Smooth muscle cell (in vitro differentiated cells): Measurements from ENCODE around the gene P2RY12. TPM values are rescaled to one million over a fixed set of nuclear protein-coding genes. Genes with fewer than 3 reads are reported as not detected.
A peak's percentile ranks its signal among the peaks of the same experiment; 100 is the strongest.

Source experiments
- DNase-seq: peaks from one replicate; lab custom pipeline; 2025; ENCODE audit not compliant: unreplicated experiment; lab: John Stamatoyannopoulos, UW
- H2AFZ ChIP-seq: fragments of 200-600 bp; sonication (generic); 2 replicates; pipeline ENCODE4 v1.6.0; 2016; ENCODE audit warnings: antibody characterized with exemption, low read depth, mild to moderate bottlenecking
- H3F3A ChIP-seq: fragments of 200-600 bp; sonication (generic); 2 replicates; pipeline ENCODE4 v1.6.0; 2017; ENCODE audit warnings: antibody characterized with exemption, low read depth
- H3K27ac ChIP-seq: fragments of 200-600 bp; sonication (generic); 2 replicates; pipeline ENCODE4 v1.5.1; 2016; ENCODE audit warnings: low read depth, mild to moderate bottlenecking
- H3K27me3 ChIP-seq: fragments of 200-600 bp; sonication (generic); 2 replicates; pipeline ENCODE4 v1.6.1; 2016; ENCODE audit warnings: low read depth, mild to moderate bottlenecking
- H3K36me3 ChIP-seq: fragments of 200-600 bp; sonication (generic); 2 replicates; pipeline ENCODE4 v1.5.1; 2016; ENCODE audit warnings: low read depth
- H3K4me1 ChIP-seq: fragments of 200-600 bp; sonication (generic); 2 replicates; pipeline ENCODE4 v1.5.1; 2016; ENCODE audit warnings: low read depth
- H3K4me2 ChIP-seq: fragments of 200-600 bp; sonication (generic); 2 replicates; pipeline ENCODE4 v1.6.0; 2016; ENCODE audit warnings: mild to moderate bottlenecking
- H3K4me3 ChIP-seq: fragments of 200-600 bp; sonication (generic); 2 replicates; pipeline ENCODE4 v1.5.1; 2016; ENCODE audit warnings: mild to moderate bottlenecking
- H3K79me2 ChIP-seq: fragments of 200-600 bp; sonication (generic); 2 replicates; pipeline ENCODE4 v1.6.0; 2016; ENCODE audit warnings: low read depth, mild to moderate bottlenecking
- H3K9ac ChIP-seq: fragments of 200-600 bp; sonication (generic); 2 replicates; pipeline ENCODE4 v1.6.0; 2016; ENCODE audit warnings: low read depth
- H3K9me3 ChIP-seq: fragments of 200-600 bp; sonication (generic); replicated peaks from 2 replicates; pipeline ENCODE4 v1.5.1; 2016; ENCODE audit warnings: low read depth
- H4K20me1 ChIP-seq: fragments of 200-600 bp; sonication (generic); 2 replicates; pipeline ENCODE4 v1.6.0; 2016; ENCODE audit warnings: low read depth
- WGBS: methylation state at CpG from one replicate; pipeline ENCODE4 v1.1.7; 2016; ENCODE audit warnings: low lambda C conversion rate; 5-methylcytosine and 5-hydroxymethylcytosine counted together
- polyA plus RNA-seq: library from polyadenylated mRNA; unstranded; fragments of >200 nt; fragmentation: Nextera tagmentation; extraction: Ambion mirVana; gene quantifications from 2 replicates; pipeline ENCODE4 v1.2.1, GENCODE V29; 2016
- total RNA-seq: library from RNA; depleted of rRNA; stranded (reverse); fragments of >200 nt; gene quantifications from 2 replicates; pipeline ENCODE4 v1.2.3, GENCODE V29; 2014
- TF ChIP-seq, protein P1 (sequence below): fragments of 200-600 bp; sonication (generic); IDR thresholded peaks from 2 replicates; pipeline ENCODE4 v1.5.1; 2017; ENCODE audit warnings: borderline replicate concordance, mild to moderate bottlenecking, antibody characterized with exemption; ENCODE audit not compliant: insufficient read depth, poor library complexity, severe bottlenecking

Gene P2RY12
- total and polyA plus RNA-seq, 2 experiments from 2014 or later = not detected

DNA sequence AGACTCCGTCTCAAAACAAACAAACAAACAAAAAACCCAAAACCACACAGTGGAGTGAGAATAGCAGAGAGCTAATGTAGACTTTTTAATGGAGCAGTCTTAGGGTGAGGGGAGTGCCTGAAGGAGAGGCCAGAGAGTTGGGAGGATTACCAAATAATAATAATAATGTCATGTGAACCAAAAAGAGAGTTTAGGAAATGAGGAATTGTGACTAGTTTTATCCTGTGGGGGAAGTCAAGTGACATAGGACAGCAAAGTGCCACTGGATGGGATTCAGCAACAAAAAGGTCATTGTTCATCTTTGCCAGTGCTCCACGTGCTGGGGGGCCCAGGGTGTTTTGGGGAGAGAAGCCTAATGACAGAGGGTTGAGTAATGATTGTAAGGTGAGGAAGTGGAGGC is 80.8 kb downstream of the P2RY12 start:
- H3K9me3 ChIP-seq = no peaks in the 10 kb centered on the region
- peaks cover 8% of the 10 kb centered on the region for H4K20me1 ChIP-seq
- H3K4me1 ChIP-seq = peaks cover 11% of the 10 kb centered on the region
- no peak overlapping the region for H2AFZ ChIP-seq
- H3K79me2 ChIP-seq = no peaks in the 10 kb centered on the region
- TF ChIP-seq, protein P1, sequence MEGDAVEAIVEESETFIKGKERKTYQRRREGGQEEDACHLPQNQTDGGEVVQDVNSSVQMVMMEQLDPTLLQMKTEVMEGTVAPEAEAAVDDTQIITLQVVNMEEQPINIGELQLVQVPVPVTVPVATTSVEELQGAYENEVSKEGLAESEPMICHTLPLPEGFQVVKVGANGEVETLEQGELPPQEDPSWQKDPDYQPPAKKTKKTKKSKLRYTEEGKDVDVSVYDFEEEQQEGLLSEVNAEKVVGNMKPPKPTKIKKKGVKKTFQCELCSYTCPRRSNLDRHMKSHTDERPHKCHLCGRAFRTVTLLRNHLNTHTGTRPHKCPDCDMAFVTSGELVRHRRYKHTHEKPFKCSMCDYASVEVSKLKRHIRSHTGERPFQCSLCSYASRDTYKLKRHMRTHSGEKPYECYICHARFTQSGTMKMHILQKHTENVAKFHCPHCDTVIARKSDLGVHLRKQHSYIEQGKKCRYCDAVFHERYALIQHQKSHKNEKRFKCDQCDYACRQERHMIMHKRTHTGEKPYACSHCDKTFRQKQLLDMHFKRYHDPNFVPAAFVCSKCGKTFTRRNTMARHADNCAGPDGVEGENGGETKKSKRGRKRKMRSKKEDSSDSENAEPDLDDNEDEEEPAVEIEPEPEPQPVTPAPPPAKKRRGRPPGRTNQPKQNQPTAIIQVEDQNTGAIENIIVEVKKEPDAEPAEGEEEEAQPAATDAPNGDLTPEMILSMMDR = no peak
- H3K27ac ChIP-seq = peak overlapping the region; percentile 79
- 84% methylated on average over 2 of the region's 2 CpGs for WGBS
- no peak for DNase-seq
- H3K36me3 ChIP-seq = no peaks in the 10 kb centered on the region
- no peak overlapping the region for H3K9ac ChIP-seq
- H3K27me3 ChIP-seq = no peaks in the 10 kb centered on the region
- H3K4me3 ChIP-seq = no peak overlapping the region
- no peak overlapping the region for H3K4me2 ChIP-seq
- H3F3A ChIP-seq = no peaks in the 10 kb centered on the region

GRCh38 chr3:151301787-151302186 is 82.8 kb downstream of the P2RY12 start:
- no peak for DNase-seq
- H3K4me1 ChIP-seq = peaks cover 11% of the 10 kb centered on the region
- no peak overlapping the region for H3K9ac ChIP-seq
- no peaks in the 10 kb centered on the region for H3F3A ChIP-seq
- WGBS = 76% methylated on average over 3 of the region's 3 CpGs
- no peak overlapping the region for H3K27ac ChIP-seq
- no peaks in the 10 kb centered on the region for H3K27me3 ChIP-seq
- H3K9me3 ChIP-seq = no peaks in the 10 kb centered on the region
- no peaks in the 10 kb centered on the region for H3K36me3 ChIP-seq
- H3K79me2 ChIP-seq = no peaks in the 10 kb centered on the region
- no peak overlapping the region for H3K4me2 ChIP-seq
- H3K4me3 ChIP-seq = no peak overlapping the region
- TF ChIP-seq, protein P1 = no peak
- no peak overlapping the region for H2AFZ ChIP-seq
- H4K20me1 ChIP-seq = peaks cover 8% of the 10 kb centered on the region

- Histone ChIP-seq H2AFZ (no peak overlapping the region), H4K20me1 (peaks cover 8% of the 10 kb centered on the region), H3F3A (no peaks in the 10 kb centered on the region), H3K4me1 (peaks cover 9% of the 10 kb centered on the region), H3K9me3 (no peaks in the 10 kb centered on the region), H3K9ac (no peak overlapping the region), H3K27ac (no peak overlapping the region), H3K4me3 (no peak overlapping the region), H3K79me2 (no peaks in the 10 kb centered on the region), H3K4me2 (no peak overlapping the region), H3K36me3 (no peaks in the 10 kb centered on the region), H3K27me3 (no peaks in the 10 kb centered on the region)
- 88% methylated on average over 1 of the region's 1 CpG for WGBS
- no peak for DNase-seq
- TF ChIP-seq, protein P1 = no peak
Measured at GRCh38 chr3:151300539-151300938, 84.0 kb downstream of the P2RY12 start.

DNA sequence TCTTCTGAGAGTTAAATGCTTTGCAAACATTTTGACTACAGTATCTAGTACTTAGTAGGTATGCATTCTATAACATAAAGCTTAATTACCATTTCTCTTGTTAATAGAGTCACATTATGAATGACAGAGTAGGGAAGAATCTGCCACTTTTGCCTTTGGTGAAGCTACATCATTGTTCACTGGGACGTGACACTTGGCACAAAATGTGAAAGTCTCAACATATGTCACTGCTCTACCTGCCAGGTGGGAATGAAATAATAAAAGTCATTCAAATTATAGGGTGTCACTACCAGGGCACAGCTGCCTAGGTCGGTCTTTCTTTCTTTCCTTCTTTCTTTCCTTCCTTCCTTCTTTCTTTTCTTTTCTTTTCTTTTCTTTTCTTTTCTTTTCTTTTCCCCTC is 85.5 kb downstream of the P2RY12 start:
- Histone ChIP-seq H2AFZ (no peak overlapping the region), H3K79me2 (no peaks in the 10 kb centered on the region), H3K9me3 (no peaks in the 10 kb centered on the region), H3K27ac (no peak overlapping the region), H3K36me3 (no peaks in the 10 kb centered on the region), H3K4me1 (no peaks in the 10 kb centered on the region), H3F3A (no peaks in the 10 kb centered on the region), H3K4me2 (no peak overlapping the region), H3K27me3 (no peaks in the 10 kb centered on the region), H3K9ac (no peak overlapping the region), H3K4me3 (no peak overlapping the region), H4K20me1 (peaks cover 8% of the 10 kb centered on the region)
- WGBS = 91% methylated on average over 2 of the region's 2 CpGs
- TF ChIP-seq, protein P1 = no peak
- no peak for DNase-seq
